Loucy (cell line): Measurements from ENCODE around the gene FOXL1.
A peak's percentile ranks its signal among the peaks of the same experiment; 100 is the strongest.

Source experiments
- H2AFZ ChIP-seq: fragments of 200-600 bp; sonication (generic); 2 replicates; pipeline ENCODE4 v1.6.0; 2016; ENCODE audit warnings: antibody characterized with exemption, mild to moderate bottlenecking, low read length, moderate library complexity
- H3F3A ChIP-seq: fragments of 200-600 bp; 2 replicates; pipeline ENCODE4 v1.6.0; 2016; ENCODE audit warnings: antibody characterized with exemption, low read depth, mild to moderate bottlenecking
- H3K27me3 ChIP-seq: fragments of 200-600 bp; sonication (generic); 2 replicates; pipeline ENCODE4 v1.6.1; 2014; ENCODE audit warnings: low read length, mild to moderate bottlenecking; ENCODE audit not compliant: insufficient read depth, poor library complexity, severe bottlenecking
- H3K36me3 ChIP-seq: fragments of 200-600 bp; sonication (generic); 2 replicates; pipeline ENCODE4 v1.6.1; 2016; ENCODE audit warnings: low read length; ENCODE audit not compliant: insufficient read depth
- H3K4me1 ChIP-seq: fragments of 200-600 bp; sonication (generic); 2 replicates; pipeline ENCODE4 v1.5.1; 2014; ENCODE audit warnings: low read length, mild to moderate bottlenecking; ENCODE audit not compliant: insufficient read depth, poor library complexity, severe bottlenecking
- H3K4me2 ChIP-seq: fragments of 200-600 bp; sonication (generic); 2 replicates; pipeline ENCODE4 v1.6.0; 2014; ENCODE audit warnings: antibody characterized with exemption, low read length, low read depth, mild to moderate bottlenecking; ENCODE audit not compliant: poor library complexity, severe bottlenecking
- H3K4me3 ChIP-seq: fragments of 200-600 bp; sonication (generic); 2 replicates; pipeline ENCODE4 v1.5.1; 2014; ENCODE audit warnings: low read length, mild to moderate bottlenecking, mixed read lengths; ENCODE audit not compliant: poor library complexity, severe bottlenecking
- H3K79me2 ChIP-seq: fragments of 200-600 bp; sonication (generic); 2 replicates; pipeline ENCODE4 v1.6.1; 2014; ENCODE audit warnings: low read length; ENCODE audit not compliant: insufficient read depth
- H3K9ac ChIP-seq: fragments of 200-600 bp; sonication (generic); 2 replicates; pipeline ENCODE4 v1.6.0; 2014; ENCODE audit warnings: mild to moderate bottlenecking, low read depth, low read length, moderate library complexity; ENCODE audit not compliant: poor library complexity, severe bottlenecking
- H3K9me2 ChIP-seq: fragments of 200-600 bp; sonication (generic); replicated peaks from 2 replicates; pipeline ENCODE4 v1.6.1; 2016; ENCODE audit warnings: low read depth, low read length, mixed read lengths
- H3K9me3 ChIP-seq: fragments of 200-600 bp; sonication (generic); 2 replicates; pipeline ENCODE4 v1.6.1; 2014; ENCODE audit warnings: mild to moderate bottlenecking, antibody characterized with exemption, low read length, low read depth; ENCODE audit not compliant: insufficient read depth
- H4K20me1 ChIP-seq: fragments of 200-600 bp; sonication (generic); 2 replicates; pipeline ENCODE4 v1.6.0; 2014; ENCODE audit warnings: antibody characterized with exemption, low read length, mild to moderate bottlenecking; ENCODE audit not compliant: insufficient read depth, poor library complexity, severe bottlenecking
- EZH2phosphoT487 ChIP-seq: fragments of 200-600 bp; IDR thresholded peaks from 2 replicates; pipeline ENCODE4 v1.6.1; 2018; ENCODE audit warnings: antibody characterized with exemption, mild to moderate bottlenecking, moderate library complexity, borderline replicate concordance
- TF ChIP-seq, protein P1 (sequence below): fragments of 200-600 bp; sonication (generic); conservative IDR thresholded peaks from 2 replicates; pipeline ENCODE4 v1.5.1; 2014; ENCODE audit warnings: mild to moderate bottlenecking, antibody characterized with exemption, low read length

FOXL1 gene

GRCh38 chr16:86628614-86629013, 50.3 kb downstream of the FOXL1 start:
- Histone ChIP-seq H3K79me2 (no peaks in the 10 kb centered on the region), H4K20me1 (no peaks in the 10 kb centered on the region), H3F3A (no peaks in the 10 kb centered on the region), H3K36me3 (no peaks in the 10 kb centered on the region), H3K27me3 (no peaks in the 10 kb centered on the region), H3K4me2 (no peak overlapping the region), H3K9me2 (no peaks in the 10 kb centered on the region), H3K4me3 (no peak overlapping the region), H3K9me3 (no peaks in the 10 kb centered on the region), H3K9ac (no peak overlapping the region), H3K4me1 (peaks cover 19% of the 10 kb centered on the region), H2AFZ (no peak overlapping the region)
- no peak for TF ChIP-seq EZH2phosphoT487
- TF ChIP-seq, protein P1, sequence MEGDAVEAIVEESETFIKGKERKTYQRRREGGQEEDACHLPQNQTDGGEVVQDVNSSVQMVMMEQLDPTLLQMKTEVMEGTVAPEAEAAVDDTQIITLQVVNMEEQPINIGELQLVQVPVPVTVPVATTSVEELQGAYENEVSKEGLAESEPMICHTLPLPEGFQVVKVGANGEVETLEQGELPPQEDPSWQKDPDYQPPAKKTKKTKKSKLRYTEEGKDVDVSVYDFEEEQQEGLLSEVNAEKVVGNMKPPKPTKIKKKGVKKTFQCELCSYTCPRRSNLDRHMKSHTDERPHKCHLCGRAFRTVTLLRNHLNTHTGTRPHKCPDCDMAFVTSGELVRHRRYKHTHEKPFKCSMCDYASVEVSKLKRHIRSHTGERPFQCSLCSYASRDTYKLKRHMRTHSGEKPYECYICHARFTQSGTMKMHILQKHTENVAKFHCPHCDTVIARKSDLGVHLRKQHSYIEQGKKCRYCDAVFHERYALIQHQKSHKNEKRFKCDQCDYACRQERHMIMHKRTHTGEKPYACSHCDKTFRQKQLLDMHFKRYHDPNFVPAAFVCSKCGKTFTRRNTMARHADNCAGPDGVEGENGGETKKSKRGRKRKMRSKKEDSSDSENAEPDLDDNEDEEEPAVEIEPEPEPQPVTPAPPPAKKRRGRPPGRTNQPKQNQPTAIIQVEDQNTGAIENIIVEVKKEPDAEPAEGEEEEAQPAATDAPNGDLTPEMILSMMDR, result no peak

GRCh38 chr16:86630471-86630870, 52.1 kb downstream of the FOXL1 start:
- H3K36me3 ChIP-seq, result no peaks in the 10 kb centered on the region
- no peak overlapping the region for H3K9ac ChIP-seq
- H3K9me2 ChIP-seq, result no peaks in the 10 kb centered on the region
- H3K9me3 ChIP-seq, result no peaks in the 10 kb centered on the region
- H2AFZ ChIP-seq, result no peak overlapping the region
- TF ChIP-seq EZH2phosphoT487, result no peak
- TF ChIP-seq, protein P1, result no peak
- no peaks in the 10 kb centered on the region for H4K20me1 ChIP-seq
- H3K79me2 ChIP-seq, result no peaks in the 10 kb centered on the region
- H3F3A ChIP-seq, result no peaks in the 10 kb centered on the region
- no peak overlapping the region for H3K4me3 ChIP-seq
- peaks cover 19% of the 10 kb centered on the region for H3K4me1 ChIP-seq
- no peaks in the 10 kb centered on the region for H3K27me3 ChIP-seq
- no peak overlapping the region for H3K4me2 ChIP-seq

- peak overlapping the region; percentile 23 for H3K4me3 ChIP-seq
- H4K20me1 ChIP-seq, result no peaks in the 10 kb centered on the region
- H3K36me3 ChIP-seq, result no peaks in the 10 kb centered on the region
- no peaks in the 10 kb centered on the region for H3K27me3 ChIP-seq
- peak overlapping the region; percentile 10; the same call in 1 of the 2 replicates for H2AFZ ChIP-seq
- no peaks in the 10 kb centered on the region for H3F3A ChIP-seq
- no peak overlapping the region for H3K9ac ChIP-seq
- peak overlapping the region; percentile 58 for H3K4me2 ChIP-seq
- TF ChIP-seq EZH2phosphoT487, result no peak
- TF ChIP-seq, protein P1, result no peak
- H3K4me1 ChIP-seq, result peaks cover 22% of the 10 kb centered on the region
- H3K79me2 ChIP-seq, result no peaks in the 10 kb centered on the region
- no peaks in the 10 kb centered on the region for H3K9me2 ChIP-seq
- no peaks in the 10 kb centered on the region for H3K9me3 ChIP-seq
Measured at GRCh38 chr16:86631444-86631843, 53.1 kb downstream of the FOXL1 start.
